Right hindlimb (tissue), 1 donor: ENCODE data around the gene RPL12.

ENCODE experiments used
- DNase-seq: peaks from one replicate; pipeline ENCODE4 v3.0.0-alpha.2; 2018

RPL12 gene

DNA sequence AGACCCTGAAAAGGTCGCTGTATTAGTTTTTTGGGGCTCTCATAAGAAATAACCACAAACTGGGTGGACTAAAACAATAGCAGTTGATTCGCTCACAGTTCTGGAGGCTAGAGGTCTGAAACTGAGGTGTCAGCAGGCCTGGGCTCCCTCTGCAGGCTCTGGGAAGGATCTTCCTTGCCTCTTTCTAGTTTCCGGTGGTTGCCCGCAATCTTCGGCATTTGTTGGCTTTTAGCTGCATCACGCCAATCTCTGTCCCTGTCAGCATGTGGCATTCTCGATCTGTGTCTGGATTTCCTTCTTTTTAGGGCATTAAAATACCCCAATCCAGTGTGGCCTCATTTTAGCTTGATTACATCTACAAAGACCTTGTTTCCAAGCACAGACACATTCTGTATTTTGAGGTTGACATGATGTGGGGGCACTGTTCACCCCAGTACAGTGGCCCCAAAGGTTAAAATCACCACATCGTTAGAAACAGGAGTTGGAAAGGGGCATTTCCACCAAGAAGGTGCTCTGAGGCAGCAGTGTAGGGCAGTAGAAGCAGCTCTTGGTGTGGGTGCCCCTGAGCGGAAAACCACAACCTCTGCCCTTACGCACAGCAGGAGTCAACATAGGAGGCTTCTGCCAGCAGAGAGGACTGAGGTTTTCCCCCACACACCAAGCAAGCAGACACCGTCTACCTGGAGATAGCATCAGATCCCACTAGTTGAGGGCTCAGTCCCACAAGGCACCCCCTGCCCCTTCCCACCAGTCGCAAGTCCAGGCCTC lies 13.5 kb downstream of the RPL12 start:
- no peak for DNase-seq

DNA sequence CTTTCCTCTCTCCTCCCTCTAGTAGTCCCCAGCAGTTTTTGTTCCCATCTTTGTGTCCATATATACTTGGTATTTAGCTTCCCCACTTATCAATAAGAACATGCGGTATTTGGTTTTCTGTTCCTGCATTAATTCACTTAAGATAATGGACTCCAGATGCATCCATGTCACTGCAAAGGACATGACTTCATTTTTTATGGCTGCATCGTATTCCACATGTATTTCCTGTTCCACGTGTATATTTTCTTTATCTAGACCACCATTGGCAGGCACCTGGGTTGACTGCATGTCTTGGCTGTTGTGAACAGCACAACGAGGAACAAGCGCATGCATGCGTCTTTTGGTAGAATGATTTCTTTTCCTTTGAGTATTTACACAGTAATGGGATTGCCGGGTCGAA lies 20.8 kb downstream of the RPL12 start:
- no peak for DNase-seq

DNA sequence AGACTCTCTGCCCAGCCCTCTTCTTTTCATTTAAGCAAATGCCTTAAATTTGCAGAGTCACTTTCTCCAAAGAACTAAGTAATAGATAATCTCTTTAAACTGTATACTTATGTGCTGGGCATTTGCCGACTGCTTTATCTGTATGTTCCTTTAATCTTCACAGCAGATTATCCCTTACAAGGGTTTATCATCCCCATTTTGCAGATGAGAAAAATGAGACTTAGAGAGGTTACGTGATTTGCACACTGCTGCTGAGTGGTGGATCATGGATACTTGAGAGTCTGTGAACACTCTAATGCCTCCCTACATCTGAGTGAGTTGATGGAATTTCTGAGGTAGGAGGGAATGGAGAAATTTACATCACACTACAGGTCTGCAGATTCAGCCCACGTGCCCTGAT lies 22.9 kb downstream of the RPL12 start:
- DNase-seq = no peak

GRCh38 chr9:127426756-127427155 lies 24.4 kb downstream of the RPL12 start:
- no peak for DNase-seq

DNA sequence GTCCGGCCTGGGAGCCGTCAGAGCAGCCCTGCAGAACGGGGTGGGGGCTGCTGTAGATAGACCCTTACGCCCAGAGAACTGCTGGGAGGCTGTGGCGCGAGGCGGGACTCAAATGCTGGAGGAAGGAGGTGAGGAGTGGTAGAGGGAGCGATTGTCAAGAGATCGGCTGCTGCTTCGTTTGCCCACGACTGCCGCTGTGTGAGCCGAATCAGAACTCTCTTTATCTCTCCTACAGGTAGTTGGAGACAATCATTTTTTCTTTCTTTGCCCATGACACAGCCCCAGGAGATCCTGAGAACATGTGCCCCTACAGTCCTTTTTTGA lies 26.6 kb downstream of the RPL12 start:
- DNase-seq = no peak

GRCh38 chr9:127423934-127424675 lies 27.1 kb downstream of the RPL12 start, which contains the start of gene ZNF79:
Gene ZNF79 (plus strand): TSS chr9:127424382. CDS start chr9:127424788, 406 bp downstream.
- DNase-seq = peak; percentile 96

DNA sequence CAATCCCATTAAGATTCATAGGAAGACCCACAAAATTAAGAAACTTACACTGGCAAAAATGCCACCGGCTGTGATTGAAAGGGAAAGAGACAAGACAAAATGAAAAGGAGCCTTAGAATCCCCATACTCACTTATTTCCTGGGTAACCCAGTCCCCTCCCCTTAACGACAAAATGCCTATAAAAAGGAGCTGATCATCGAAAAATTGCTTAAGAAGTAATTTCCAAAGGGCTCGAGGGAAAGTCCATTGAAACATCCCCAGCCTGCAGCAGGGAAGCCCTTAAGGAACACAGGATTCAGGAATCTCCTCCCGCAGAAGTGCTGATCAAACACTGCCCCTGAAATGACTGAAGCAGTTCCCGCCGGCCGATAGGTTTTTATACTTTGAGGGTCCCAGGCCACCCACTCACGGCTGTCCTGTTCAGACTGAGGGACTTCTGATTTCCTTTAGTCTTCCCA lies 27.7 kb downstream of the RPL12 start:
- no peak for DNase-seq

DNA sequence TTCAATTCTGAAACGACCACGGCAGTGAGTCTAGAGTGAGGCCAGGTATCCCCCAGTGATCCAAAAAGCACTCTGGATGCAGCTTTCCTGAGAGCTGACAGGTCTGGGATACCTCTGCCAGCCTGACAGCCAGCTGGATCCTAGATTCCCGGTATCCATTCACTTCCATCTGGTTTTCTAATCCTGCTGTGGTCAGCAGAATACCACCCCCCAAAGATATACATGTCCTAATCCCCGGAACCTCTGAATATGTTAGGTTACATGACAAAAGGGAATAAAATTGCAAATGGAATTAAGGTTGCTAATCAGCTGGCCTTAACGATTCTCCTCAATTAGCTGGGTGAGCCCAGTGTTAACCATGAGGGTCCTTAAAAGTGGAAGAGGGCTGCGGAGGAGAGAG lies 28.4 kb downstream of the RPL12 start:
- DNase-seq = no peak

- no peak for DNase-seq
Measured at GRCh38 chr9:127422133-127422782, 28.9 kb downstream of the RPL12 start.

- no peak for DNase-seq
Measured at GRCh38 chr9:127421057-127421456, 30.1 kb downstream of the RPL12 start.

- DNase-seq = no peak
Measured at GRCh38 chr9:127419348-127419747, 31.9 kb downstream of the RPL12 start.

DNA sequence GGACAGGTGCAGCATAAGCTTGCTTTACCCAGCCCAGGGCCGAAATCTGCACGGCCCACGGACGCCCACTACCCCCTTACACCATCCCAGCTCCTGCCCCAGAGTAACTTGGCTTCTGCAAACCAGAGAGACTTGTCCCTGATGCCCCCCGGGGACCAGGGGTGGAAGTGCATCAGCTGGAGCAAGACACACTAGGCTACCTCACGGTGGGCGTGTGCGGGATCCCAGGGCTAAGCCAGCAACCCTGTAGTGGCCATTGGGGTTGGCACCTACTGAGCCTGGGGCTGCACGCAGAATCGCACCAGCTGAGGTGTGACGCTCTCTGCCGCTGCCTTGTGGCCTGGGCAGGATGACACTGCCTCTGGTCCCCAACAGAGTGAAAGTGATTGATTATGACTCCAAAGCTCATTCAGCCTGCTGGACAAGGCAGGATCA lies 33.2 kb downstream of the RPL12 start:
- DNase-seq = no peak

- no peak for DNase-seq
Measured at GRCh38 chr9:127417131-127418036, 33.8 kb downstream of the RPL12 start.

GRCh38 chr9:127415657-127416056 lies 35.5 kb downstream of the RPL12 start:
- no peak for DNase-seq

DNA sequence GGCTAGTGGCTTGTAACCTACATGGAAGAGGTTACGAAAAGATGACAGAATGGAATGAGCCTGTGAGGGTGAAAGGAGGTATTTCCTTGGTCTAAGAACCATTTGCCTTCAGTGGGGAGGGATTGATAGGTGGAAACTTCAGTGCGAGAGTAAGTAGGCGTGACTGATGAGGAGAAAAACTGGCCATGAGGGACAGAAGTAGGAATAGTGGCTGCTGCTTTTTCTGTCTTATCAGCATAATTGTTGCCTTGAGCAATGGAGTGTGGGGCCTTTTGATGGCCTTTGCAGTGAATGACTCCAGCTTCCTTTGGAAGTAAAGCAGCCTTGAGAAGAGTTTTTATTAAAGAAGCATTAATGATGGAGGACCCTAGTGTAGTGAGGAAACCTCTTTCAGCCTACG lies 36.1 kb downstream of the RPL12 start:
- DNase-seq = no peak

DNA sequence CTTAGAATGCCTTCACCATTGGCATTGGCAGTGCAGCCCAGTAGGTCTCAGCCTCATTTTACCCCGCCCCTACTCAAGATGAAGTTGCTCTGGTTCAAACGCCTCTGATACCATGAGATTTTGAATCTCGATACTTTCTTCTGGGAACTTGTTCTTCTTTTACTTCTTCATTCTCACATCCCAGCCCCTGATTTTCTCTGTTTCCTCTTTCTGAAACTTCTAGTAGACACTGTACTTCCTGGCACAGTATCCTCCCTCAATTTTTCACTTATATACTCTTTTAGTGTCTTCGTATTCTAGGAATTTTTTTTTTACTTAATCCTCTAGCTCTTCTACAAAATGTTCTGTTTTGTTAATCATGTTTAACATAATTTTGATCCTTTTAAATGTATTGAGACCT lies 40.1 kb downstream of the RPL12 start:
- DNase-seq = no peak

GRCh38 chr9:127407492-127407843 lies 43.7 kb downstream of the RPL12 start:
- DNase-seq = no peak

GRCh38 chr9:127406799-127407491 lies 44.3 kb downstream of the RPL12 start:
- DNase-seq = no peak

DNA sequence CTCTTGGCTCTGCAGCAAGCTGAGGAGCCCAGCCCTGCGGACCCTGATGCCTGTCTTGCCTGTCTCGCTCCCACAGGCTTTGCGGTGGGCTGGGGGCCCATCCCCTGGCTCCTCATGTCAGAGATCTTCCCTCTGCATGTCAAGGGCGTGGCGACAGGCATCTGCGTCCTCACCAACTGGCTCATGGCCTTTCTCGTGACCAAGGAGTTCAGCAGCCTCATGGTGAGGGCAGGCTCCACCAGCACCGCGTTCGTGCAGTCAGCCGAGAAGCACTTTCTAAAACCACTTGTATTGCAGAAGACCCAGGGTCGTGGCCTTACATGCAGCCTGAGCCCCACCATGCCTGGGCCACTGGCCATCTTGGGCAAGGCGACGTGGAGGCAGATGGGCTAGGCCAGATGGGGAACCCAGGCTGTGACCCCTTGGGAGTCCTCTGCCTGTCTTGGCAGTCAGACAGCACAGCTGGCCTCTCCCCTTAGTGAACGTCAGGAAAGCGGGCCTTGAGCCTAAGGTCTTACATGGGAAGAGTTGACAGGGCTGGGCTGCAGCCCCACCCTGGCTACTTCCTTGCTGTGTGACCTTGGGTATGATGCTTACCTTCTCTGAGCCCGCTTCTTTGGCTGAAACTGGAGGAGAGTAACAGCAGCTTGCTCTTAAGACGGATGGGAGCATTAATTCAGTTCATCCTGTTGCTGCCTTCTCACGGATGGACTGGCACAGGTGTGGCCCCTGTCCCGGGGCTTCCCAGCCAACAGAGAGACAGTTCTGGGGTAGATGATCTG lies 45.7 kb downstream of the RPL12 start:
- no peak for DNase-seq

DNA sequence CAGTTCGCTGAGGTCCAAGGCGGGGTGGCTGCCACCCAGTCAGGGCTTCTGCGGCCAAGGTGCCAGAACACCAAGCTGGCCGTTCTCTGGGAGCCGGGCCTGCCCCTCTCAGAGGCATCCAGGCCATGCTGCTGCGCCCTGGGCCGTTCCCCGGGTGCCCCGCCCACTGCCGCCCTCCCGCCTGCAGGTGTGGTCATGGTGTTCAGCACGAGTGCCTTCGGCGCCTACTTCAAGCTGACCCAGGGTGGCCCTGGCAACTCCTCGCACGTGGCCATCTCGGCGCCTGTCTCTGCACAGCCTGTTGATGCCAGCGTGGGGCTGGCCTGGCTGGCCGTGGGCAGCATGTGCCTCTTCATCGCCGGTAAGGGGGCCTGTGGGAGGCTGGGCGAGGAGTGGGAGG lies 46.6 kb downstream of the RPL12 start:
- no peak for DNase-seq

DNA sequence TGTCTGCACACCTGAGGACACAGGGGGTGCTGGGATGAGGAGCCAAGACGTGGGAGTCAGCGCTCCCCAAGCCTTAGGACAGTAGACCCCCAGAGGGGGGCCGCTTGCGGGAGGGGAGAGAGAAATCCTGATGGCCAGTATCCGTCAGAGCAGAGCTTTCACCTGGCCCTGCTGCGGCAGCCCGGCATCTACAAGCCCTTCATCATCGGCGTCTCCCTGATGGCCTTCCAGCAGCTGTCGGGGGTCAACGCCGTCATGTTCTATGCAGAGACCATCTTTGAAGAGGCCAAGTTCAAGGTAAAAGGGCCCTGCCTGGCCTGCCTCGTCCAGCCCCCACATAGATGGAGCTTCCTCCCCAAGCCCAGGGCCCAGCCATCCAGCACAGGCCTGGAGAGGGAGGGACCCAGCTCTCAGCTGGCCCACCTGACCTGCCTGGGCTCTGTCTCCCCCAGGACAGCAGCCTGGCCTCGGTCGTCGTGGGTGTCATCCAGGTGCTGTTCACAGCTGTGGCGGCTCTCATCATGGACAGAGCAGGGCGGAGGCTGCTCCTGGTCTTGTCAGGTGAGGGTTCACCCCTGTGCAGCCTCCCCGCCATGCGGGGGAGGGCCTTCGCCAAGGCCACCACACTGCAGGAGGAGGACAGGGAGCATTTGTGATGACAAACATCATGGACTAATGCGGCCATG lies 47.6 kb downstream of the RPL12 start:
- DNase-seq = no peak
